ENCODE measurements around the gene IGF1. TPM values are rescaled to one million over a fixed set of nuclear protein-coding genes. Genes with fewer than 3 reads are reported as not detected.

Gene IGF1
- total RNA-seq, 4 donors from 2014 or later, result 0.84 to 42.3 (median 4.9) TPM

DNA sequence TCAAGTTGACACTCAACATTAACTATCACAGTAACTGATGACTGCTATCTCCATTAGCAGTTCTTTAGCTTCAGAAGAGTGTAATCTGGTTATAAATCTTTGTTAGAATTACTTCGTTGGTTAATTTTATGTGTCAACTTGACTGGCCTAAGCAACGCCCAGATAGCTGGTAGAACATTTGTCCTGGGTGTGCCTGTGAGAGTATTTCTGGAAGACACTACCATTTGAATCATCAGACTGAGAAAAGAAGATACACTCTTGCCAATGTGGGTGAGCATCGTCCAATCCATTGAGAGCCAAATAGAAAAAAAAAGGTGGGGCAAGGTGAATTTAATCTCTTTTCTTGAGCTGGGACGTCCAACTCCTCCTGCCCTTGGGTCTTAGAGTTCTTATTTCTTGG lies 129.0 kb downstream of the IGF1 start:
- intact Hi-C loops (cut with DNase I; ENCODE audit: low total_unique reads), result no loop called here
- no peak for DNase-seq (ENCODE audit: low spot score in 2 of 2)
- TF ChIP-seq POLR2A (IDR thresholded peaks at IDR 0.05), result no peak
- TF ChIP-seq, protein P1, sequence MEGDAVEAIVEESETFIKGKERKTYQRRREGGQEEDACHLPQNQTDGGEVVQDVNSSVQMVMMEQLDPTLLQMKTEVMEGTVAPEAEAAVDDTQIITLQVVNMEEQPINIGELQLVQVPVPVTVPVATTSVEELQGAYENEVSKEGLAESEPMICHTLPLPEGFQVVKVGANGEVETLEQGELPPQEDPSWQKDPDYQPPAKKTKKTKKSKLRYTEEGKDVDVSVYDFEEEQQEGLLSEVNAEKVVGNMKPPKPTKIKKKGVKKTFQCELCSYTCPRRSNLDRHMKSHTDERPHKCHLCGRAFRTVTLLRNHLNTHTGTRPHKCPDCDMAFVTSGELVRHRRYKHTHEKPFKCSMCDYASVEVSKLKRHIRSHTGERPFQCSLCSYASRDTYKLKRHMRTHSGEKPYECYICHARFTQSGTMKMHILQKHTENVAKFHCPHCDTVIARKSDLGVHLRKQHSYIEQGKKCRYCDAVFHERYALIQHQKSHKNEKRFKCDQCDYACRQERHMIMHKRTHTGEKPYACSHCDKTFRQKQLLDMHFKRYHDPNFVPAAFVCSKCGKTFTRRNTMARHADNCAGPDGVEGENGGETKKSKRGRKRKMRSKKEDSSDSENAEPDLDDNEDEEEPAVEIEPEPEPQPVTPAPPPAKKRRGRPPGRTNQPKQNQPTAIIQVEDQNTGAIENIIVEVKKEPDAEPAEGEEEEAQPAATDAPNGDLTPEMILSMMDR (IDR thresholded peaks at IDR 0.05), result no peak
- no peak overlapping the region for H3K4me3 ChIP-seq (ENCODE audit: low read depth, poor library complexity, severe bottlenecking)
- 34 to 45% methylated on average over 4 of the region's 4 CpGs for WGBS, 2 donors

DNA sequence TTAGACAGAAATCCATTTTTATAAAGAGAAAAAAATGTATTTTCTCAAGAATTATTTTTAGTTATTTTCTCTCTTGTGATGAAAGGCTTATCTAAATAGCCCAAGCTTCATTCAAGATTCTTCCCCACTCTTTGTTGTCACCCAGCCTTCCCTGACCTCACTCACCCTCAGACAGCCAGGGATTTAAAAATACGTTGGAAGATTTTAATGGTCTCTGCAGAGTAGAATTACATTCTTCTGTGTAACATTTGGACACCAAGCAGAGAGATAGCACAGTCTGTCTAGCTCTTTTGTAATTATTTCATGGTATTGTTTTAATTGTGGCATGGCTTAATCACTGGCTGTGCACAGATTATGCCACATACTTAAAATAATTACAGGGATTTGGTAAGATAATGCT lies 130.3 kb downstream of the IGF1 start:
- WGBS, 2 donors, result 36 to 50% methylated on average over 1 of the region's 1 CpG
- DNase-seq (ENCODE audit: low spot score in 2 of 2), result no peak
- intact Hi-C loops (cut with DNase I; ENCODE audit: low total_unique reads), result no loop called here
- TF ChIP-seq, protein P1 (IDR thresholded peaks at IDR 0.05), result no peak
- no peak for TF ChIP-seq POLR2A (IDR thresholded peaks at IDR 0.05)
- H3K4me3 ChIP-seq (ENCODE audit: low read depth, poor library complexity, severe bottlenecking), result no peak overlapping the region

GRCh38 chr12:102349079-102349478 lies 131.3 kb downstream of the IGF1 start:
- DNase-seq (ENCODE audit: low spot score in 2 of 2), result no peak
- TF ChIP-seq, protein P1 (IDR thresholded peaks at IDR 0.05), result no peak
- no peak for TF ChIP-seq POLR2A (IDR thresholded peaks at IDR 0.05)
- H3K4me3 ChIP-seq (ENCODE audit: low read depth, poor library complexity, severe bottlenecking), result no peak overlapping the region
- intact Hi-C loops (cut with DNase I; ENCODE audit: low total_unique reads), result no loop called here
- WGBS, 2 donors, result 51% methylated on average over 2 of the region's 2 CpGs

DNA sequence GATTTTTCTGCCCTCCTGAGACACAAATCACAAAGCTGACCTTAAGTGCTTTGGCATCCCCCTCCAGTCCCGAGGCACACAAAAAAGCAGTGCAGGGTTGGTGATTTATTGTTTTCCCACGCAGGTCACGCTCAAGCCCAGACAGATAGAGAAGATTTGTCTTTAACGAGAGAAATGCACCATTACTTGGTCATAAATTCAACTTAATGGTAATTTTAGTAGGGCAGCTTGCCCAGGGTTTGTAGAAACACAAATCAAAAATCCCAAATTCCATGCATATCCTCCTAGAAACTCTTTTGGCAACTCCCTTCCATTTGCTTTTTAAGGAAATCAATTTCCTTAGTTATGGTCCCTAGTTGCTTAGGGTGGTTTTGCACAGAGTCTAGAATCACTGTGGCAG lies 132.6 kb downstream of the IGF1 start:
- 27 to 30% methylated on average over 4 of the region's 4 CpGs for WGBS, 2 donors
- DNase-seq (ENCODE audit: low spot score in 2 of 2), result no peak
- no peak overlapping the region for H3K4me3 ChIP-seq (ENCODE audit: low read depth, poor library complexity, severe bottlenecking)
- TF ChIP-seq, protein P1 (IDR thresholded peaks at IDR 0.05), result no peak
- no peak for TF ChIP-seq POLR2A (IDR thresholded peaks at IDR 0.05)
- intact Hi-C loops (cut with DNase I; ENCODE audit: low total_unique reads), result no loop called here
